ENCODE measurements around the gene PLRG1.

- TF ChIP-seq SRF (IDR thresholded peaks at IDR 0.05; ENCODE audit: low read depth, low read length) (no peak), POLR2AphosphoS5 (IDR thresholded peaks at IDR 0.05; ENCODE audit: low read depth, low read length) (no peak)
Observed at GRCh38 chr4:154503598-154503997, 46.6 kb downstream of the PLRG1 start.

All from H1 (cell line).